ENCODE results near the gene RND2. TPM values are rescaled to one million over a fixed set of nuclear protein-coding genes. Genes with fewer than 3 reads are reported as not detected.
A peak's percentile ranks its signal among the peaks of the same experiment; 100 is the strongest.
"Not testable (repeated sequence)": the region's sequence is repeated elsewhere in the genome, so short reads cannot be mapped to it uniquely, and the experiment has no call there.

The RND2 gene
- polyA plus RNA-seq, 3 donors, result not detected

- Mint-ChIP-seq H3K27ac (peak overlapping the region; percentile 96 to 99 (median 99)), H3K36me3 (peaks cover 49 to 58% of the 10 kb centered on the region in 2 donors), H3K4me1 (peaks cover 45% of the 10 kb centered on the region), H3K4me3 (peak overlapping the region; percentile 91 to 99), H3K9me3 (no peaks in the 10 kb centered on the region), H3K27me3 (ENCODE audit: low read depth in 3 of 3) (peaks cover 0 to 3% (median 0%) of the 10 kb centered on the region in 3 donors)
- WGBS (ENCODE audit: insufficient coverage), result no CpG with 5 or more reads among the region's 10 CpGs
- TF ChIP-seq CTCF (IDR thresholded peaks at IDR 0.05), result no peak
- H2AFZ ChIP-seq (ENCODE audit: insufficient read depth, low read depth, low read length, poor library complexity, severe bottlenecking), result peak overlapping the region; percentile 88
- H3K4me1 ChIP-seq (ENCODE audit: control insufficient read depth in 1 of 2, insufficient read depth in 2 of 2, low read length in 2 of 2), result peaks cover 47 to 50% of the 10 kb centered on the region in 2 donors
- DNase-seq, result no peak
- intact Hi-C loops (cut with micrococcal nuclease), result loop anchor here (5.0 to 10.0 kb wide), 3 partner anchors 154 to 432 kb away; partner anchors contain the start of genes AOC2 (in 2 of the 2) and MLX (in 1 of the 2)
- peak overlapping the region; percentile 90 for H3K4me2 ChIP-seq (replicated peaks; ENCODE audit: extremely low read depth, low read length, poor library complexity, severe bottlenecking)
- no peaks in the 10 kb centered on the region for H3K9me3 ChIP-seq (replicated peaks in 1 of 2; ENCODE audit: control insufficient read depth in 1 of 2, insufficient read depth in 1 of 2, low read length in 2 of 2)
- peak overlapping the region; percentile 94 to 99 for H3K27ac ChIP-seq (ENCODE audit: low read depth in 1 of 2, low read length in 2 of 2)
- peaks cover 43% of the 10 kb centered on the region for H4K20me1 ChIP-seq (ENCODE audit: insufficient read depth, low read length)
- H3K36me3 ChIP-seq (replicated peaks in 1 of 2; ENCODE audit: control insufficient read depth in 1 of 2, insufficient read depth in 2 of 2, low read length in 2 of 2), result peaks cover 33 to 50% of the 10 kb centered on the region in 2 donors
- peaks cover 38% of the 10 kb centered on the region for H3K79me2 ChIP-seq (ENCODE audit: insufficient read depth, low read length)
- H3K4me3 ChIP-seq (replicated peaks in 1 of 3; ENCODE audit: low read depth in 2 of 3, low read length in 3 of 3), result peak overlapping the region; percentile 71 to 99 (median 76)
- H3K9ac ChIP-seq (ENCODE audit: insufficient read depth, low read length, poor library complexity, severe bottlenecking), result peak overlapping the region; percentile 99
- H3K27me3 ChIP-seq (ENCODE audit: control insufficient read depth in 2 of 2, insufficient read depth in 2 of 2, low read length in 2 of 2), result no peaks in the 10 kb centered on the region
Observed at GRCh38 chr17:42999003-42999525, 26.0 kb upstream of the RND2 start.

- Mint-ChIP-seq H3K27ac (peak overlapping the region; percentile 83 to 97 (median 93)), H3K4me3 (peak overlapping the region; percentile 11 to 43), H3K36me3 (peaks cover 38 to 57% of the 10 kb centered on the region in 2 donors), H3K4me1 (peaks cover 45% of the 10 kb centered on the region)
- 90% methylated on average over 13 of the region's 13 CpGs for WGBS (ENCODE audit: insufficient coverage)
- H2AFZ ChIP-seq (ENCODE audit: insufficient read depth, low read depth, low read length, poor library complexity, severe bottlenecking); intact Hi-C loops (cut with micrococcal nuclease); DNase-seq; H3K9me3 Mint-ChIP-seq; H3K9me3 ChIP-seq (replicated peaks in 1 of 2; ENCODE audit: control insufficient read depth in 1 of 2, insufficient read depth in 1 of 2, low read length in 2 of 2); H3K4me3 ChIP-seq (replicated peaks in 1 of 3; ENCODE audit: low read depth in 2 of 3, low read length in 3 of 3); H3K27me3 Mint-ChIP-seq (ENCODE audit: low read depth in 3 of 3); H3K27me3 ChIP-seq (ENCODE audit: control insufficient read depth in 2 of 2, insufficient read depth in 2 of 2, low read length in 2 of 2); H3K4me2 ChIP-seq (replicated peaks; ENCODE audit: extremely low read depth, low read length, poor library complexity, severe bottlenecking): not testable (repeated sequence)
- Histone ChIP-seq H3K79me2 (ENCODE audit: insufficient read depth, low read length) (peaks cover 38% of the 10 kb centered on the region), H3K9ac (ENCODE audit: insufficient read depth, low read length, poor library complexity, severe bottlenecking) (peak overlapping the region; percentile 29), H3K4me1 (ENCODE audit: control insufficient read depth in 1 of 2, insufficient read depth in 2 of 2, low read length in 2 of 2) (peaks cover 47 to 50% of the 10 kb centered on the region in 2 donors), H3K36me3 (replicated peaks in 1 of 2; ENCODE audit: control insufficient read depth in 1 of 2, insufficient read depth in 2 of 2, low read length in 2 of 2) (peaks cover 33 to 48% of the 10 kb centered on the region in 2 donors), H4K20me1 (ENCODE audit: insufficient read depth, low read length) (peaks cover 43% of the 10 kb centered on the region), H3K27ac (ENCODE audit: low read depth in 1 of 2, low read length in 2 of 2) (peak overlapping the region; percentile 75 to 99)
Observed at GRCh38 chr17:43000894-43001293, 24.1 kb upstream of the RND2 start.

Measured in CD14-positive monocyte (primary cell).